Activated CD8-positive, alpha-beta T cell treated with anti-CD3 and anti-CD28 coated beads, Interleukin-2, amount 10 ng/mL, durations not matched to agents 7 days and 5 days (primary cell): ENCODE data around the gene KIF22. TPM values are rescaled to one million over a fixed set of nuclear protein-coding genes. Genes with fewer than 3 reads are reported as not detected.
"Not testable (repeated sequence)": the region's sequence is repeated elsewhere in the genome, so short reads cannot be mapped to it uniquely, and the experiment has no call there.

ENCODE experiments used
- ATAC-seq: fragments of 150-1000 bp; cut with Tn5 transposase; one replicate; pipeline ENCODE4 v1.10.0; 2021; ENCODE audit warnings: moderate library complexity
- CTCF ChIA-PET: fragments of 350-600 bp; sonication (Branson Sonifier 250); formaldehyde crosslinking; loops from one replicate; lab custom pipeline; 2021; ENCODE audit warnings: antibody characterized with exemption; lab: Charles Lee
- POLR2A ChIA-PET: fragments of 350-600 bp; sonication (Branson Sonifier 250); formaldehyde crosslinking; loops from one replicate; lab custom pipeline; 2021; ENCODE audit warnings: antibody characterized with exemption; lab: Charles Lee
- DNase-seq: peaks from one replicate; pipeline ENCODE4 v3.0.0-alpha.2; 2020
- H3K27ac Mint-ChIP-seq: one replicate; pipeline ENCODE4 v1.8.0; 2021; ENCODE audit warnings: mild to moderate bottlenecking, mixed read lengths
- H3K27me3 Mint-ChIP-seq: one replicate; pipeline ENCODE4 v1.8.0; 2021; ENCODE audit warnings: low read depth, mixed read lengths
- H3K36me3 Mint-ChIP-seq: one replicate; pipeline ENCODE4 v1.8.0; 2021; ENCODE audit warnings: low read depth, mixed read lengths
- H3K4me1 Mint-ChIP-seq: one replicate; pipeline ENCODE4 v1.8.0; 2021; ENCODE audit warnings: low read depth, mixed read lengths
- H3K4me3 Mint-ChIP-seq: one replicate; pipeline ENCODE4 v1.8.0; 2021; ENCODE audit warnings: mild to moderate bottlenecking, mixed read lengths
- H3K9me3 Mint-ChIP-seq: one replicate; pipeline ENCODE4 v1.8.0; 2022; ENCODE audit warnings: mixed read lengths; ENCODE audit not compliant: insufficient read depth
- total RNA-seq, 2 experiments: library from RNA; stranded (reverse); gene quantifications; one replicate each; pipeline ENCODE4 v1.2.3, GENCODE V29; 2021

The KIF22 gene
- total RNA-seq, 2 experiments from 2014 or later = 229 to 233 TPM

- CTCF ChIA-PET = interaction anchor here (1.0 to 3.9 kb wide), 3 partner anchors 10 to 36 kb away, joined by 3 to 16 read pairs (median 10); no protein-coding TSS in a partner anchor
- not testable (repeated sequence) for H3K4me3 Mint-ChIP-seq, DNase-seq, H3K27me3 Mint-ChIP-seq, H3K9me3 Mint-ChIP-seq, ATAC-seq, H3K27ac Mint-ChIP-seq
- Mint-ChIP-seq H3K4me1 (peaks cover 38% of the 10 kb centered on the region), H3K36me3 (peaks cover 34% of the 10 kb centered on the region)
- POLR2A ChIA-PET = interaction anchor here (0.6 to 0.9 kb wide), 2 partner anchors 41 to 153 kb away, joined by 3 read pairs; no protein-coding TSS in a partner anchor
Observed at GRCh38 chr16:29748760-29749149, 41.8 kb upstream of the KIF22 start.

- no peak overlapping the region for H3K4me3 Mint-ChIP-seq
- ATAC-seq = no peak
- no peak for DNase-seq
- POLR2A ChIA-PET = interaction anchor here (1.7 kb wide), 1 partner anchor 10 kb away, joined by 4 read pairs; no protein-coding TSS in a partner anchor
- H3K9me3 Mint-ChIP-seq = no peaks in the 10 kb centered on the region
- H3K27ac Mint-ChIP-seq = no peak overlapping the region
- H3K27me3 Mint-ChIP-seq = no peaks in the 10 kb centered on the region
- peaks cover 23% of the 10 kb centered on the region for H3K4me1 Mint-ChIP-seq
- CTCF ChIA-PET = interaction anchor here (1.4 to 1.9 kb wide), 4 partner anchors 8 to 42 kb away, joined by 3 to 10 read pairs (median 8); partner anchors contain the start of genes C16orf54 and KIF22
- peaks cover 8% of the 10 kb centered on the region for H3K36me3 Mint-ChIP-seq
Observed at GRCh38 chr16:29753516-29753915, 37.0 kb upstream of the KIF22 start.

- POLR2A ChIA-PET = no interaction called here
- H3K9me3 Mint-ChIP-seq = no peaks in the 10 kb centered on the region
- no peak overlapping the region for H3K27ac Mint-ChIP-seq
- DNase-seq (no peak), ATAC-seq (peak; percentile 16)
- CTCF ChIA-PET = interaction anchor here (1.5 kb wide), 2 partner anchors 28 to 33 kb away, joined by 4 to 8 read pairs; partner anchors contain the start of gene KIF22
- no peaks in the 10 kb centered on the region for H3K27me3 Mint-ChIP-seq
- no peaks in the 10 kb centered on the region for H3K36me3 Mint-ChIP-seq
- H3K4me1 Mint-ChIP-seq = peaks cover 17% of the 10 kb centered on the region
- H3K4me3 Mint-ChIP-seq = no peak overlapping the region
Observed at GRCh38 chr16:29756654-29757053, 33.9 kb upstream of the KIF22 start.

- H3K36me3 Mint-ChIP-seq, H3K27me3 Mint-ChIP-seq, POLR2A ChIA-PET, H3K9me3 Mint-ChIP-seq, DNase-seq, H3K27ac Mint-ChIP-seq, H3K4me3 Mint-ChIP-seq, ATAC-seq: not testable (repeated sequence)
- H3K4me1 Mint-ChIP-seq = peaks cover 17% of the 10 kb centered on the region
- CTCF ChIA-PET = interaction anchor here (1.5 kb wide), 2 partner anchors 28 to 33 kb away, joined by 4 to 8 read pairs; partner anchors contain the start of gene KIF22
Observed at GRCh38 chr16:29757086-29757485, 33.5 kb upstream of the KIF22 start.

- POLR2A ChIA-PET = interaction anchor here (1.4 kb wide), 1 partner anchor 32 kb away, joined by 4 read pairs; the partner anchor contains the start of gene KIF22
- Mint-ChIP-seq H3K27me3 (peaks cover 2% of the 10 kb centered on the region), H3K27ac (no peak overlapping the region), H3K9me3 (no peaks in the 10 kb centered on the region), H3K36me3 (no peaks in the 10 kb centered on the region), H3K4me1 (peaks cover 17% of the 10 kb centered on the region), H3K4me3 (no peak overlapping the region)
- DNase-seq = no peak
- CTCF ChIA-PET = interaction anchor here (1.2 to 1.5 kb wide), 4 partner anchors 10 to 32 kb away, joined by 3 to 8 read pairs (median 4); partner anchors contain the start of gene KIF22
- no peak for ATAC-seq
Observed at GRCh38 chr16:29757950-29758466, 32.5 kb upstream of the KIF22 start.

- Mint-ChIP-seq H3K9me3 (no peaks in the 10 kb centered on the region), H3K27ac (no peak overlapping the region), H3K27me3 (peaks cover 3% of the 10 kb centered on the region), H3K4me1 (peaks cover 7% of the 10 kb centered on the region), H3K36me3 (no peaks in the 10 kb centered on the region), H3K4me3 (no peak overlapping the region)
- POLR2A ChIA-PET = no interaction called here
- ATAC-seq (peak; percentile 36), DNase-seq (no peak)
- CTCF ChIA-PET = interaction anchor here (0.9 to 1.1 kb wide), 2 partner anchors 22 to 30 kb away, joined by 3 to 6 read pairs; partner anchors contain the start of gene KIF22
Observed at GRCh38 chr16:29760567-29761279, 29.8 kb upstream of the KIF22 start.

GRCh38 chr16:29761280-29761651 is 29.3 kb upstream of the KIF22 start:
- CTCF ChIA-PET, H3K4me1 Mint-ChIP-seq, POLR2A ChIA-PET: not testable (repeated sequence)

GRCh38 chr16:29761882-29762281 is 28.7 kb upstream of the KIF22 start:
- ChIA-PET POLR2A (no interaction called here), CTCF (no interaction called here)
- no peak for DNase-seq
- Mint-ChIP-seq H3K4me1 (peaks cover 4% of the 10 kb centered on the region), H3K4me3 (no peak overlapping the region), H3K36me3 (no peaks in the 10 kb centered on the region), H3K27me3 (peaks cover 3% of the 10 kb centered on the region), H3K27ac (no peak overlapping the region), H3K9me3 (no peaks in the 10 kb centered on the region)
- ATAC-seq = no peak

More at GRCh38 chr16:29761280-29761651, 29.3 kb upstream of the KIF22 start:
- not testable (repeated sequence) for ATAC-seq, H3K27me3 Mint-ChIP-seq, DNase-seq, H3K36me3 Mint-ChIP-seq, H3K9me3 Mint-ChIP-seq, H3K27ac Mint-ChIP-seq, H3K4me3 Mint-ChIP-seq

GRCh38 chr16:29763326-29763725 is 27.2 kb upstream of the KIF22 start:
- no peak for DNase-seq
- no peak overlapping the region for H3K27ac Mint-ChIP-seq
- CTCF ChIA-PET = no interaction called here
- no peaks in the 10 kb centered on the region for H3K4me1 Mint-ChIP-seq
- no peak overlapping the region for H3K4me3 Mint-ChIP-seq
- ATAC-seq = no peak
- H3K27me3 Mint-ChIP-seq = peaks cover 3% of the 10 kb centered on the region
- POLR2A ChIA-PET = no interaction called here
- no peaks in the 10 kb centered on the region for H3K9me3 Mint-ChIP-seq
- no peaks in the 10 kb centered on the region for H3K36me3 Mint-ChIP-seq

- CTCF ChIA-PET = no interaction called here
- no peaks in the 10 kb centered on the region for H3K4me1 Mint-ChIP-seq
- H3K4me3 Mint-ChIP-seq = no peak overlapping the region
- POLR2A ChIA-PET = no interaction called here
- no peaks in the 10 kb centered on the region for H3K9me3 Mint-ChIP-seq
- peaks cover 3% of the 10 kb centered on the region for H3K27me3 Mint-ChIP-seq
- no peak for ATAC-seq
- H3K27ac Mint-ChIP-seq = no peak overlapping the region
- DNase-seq = no peak
- H3K36me3 Mint-ChIP-seq = no peaks in the 10 kb centered on the region
Observed at GRCh38 chr16:29765167-29766032, 25.2 kb upstream of the KIF22 start.

- ATAC-seq = no peak
- Mint-ChIP-seq H3K4me3 (no peak overlapping the region), H3K36me3 (no peaks in the 10 kb centered on the region), H3K27me3 (peaks cover 3% of the 10 kb centered on the region), H3K9me3 (no peaks in the 10 kb centered on the region), H3K4me1 (no peaks in the 10 kb centered on the region), H3K27ac (no peak overlapping the region)
- CTCF ChIA-PET = interaction anchor here (1.0 kb wide), 1 partner anchor 18 kb away, joined by 3 read pairs; no protein-coding TSS in a partner anchor
- POLR2A ChIA-PET = no interaction called here
- DNase-seq = no peak
Observed at GRCh38 chr16:29766571-29766970, 24.0 kb upstream of the KIF22 start.
